ENCODE results near the gene B3GNT7.
"Not testable (repeated sequence)": the region's sequence is repeated elsewhere in the genome, so short reads cannot be mapped to it uniquely, and the experiment has no call there.

The B3GNT7 gene

GRCh38 chr2:231430437-231430836 lies 34.9 kb downstream of the B3GNT7 start:
- not testable (repeated sequence) for DNase-seq

- DNase-seq, result no peak
Observed at GRCh38 chr2:231431606-231432005, 36.1 kb downstream of the B3GNT7 start.

GRCh38 chr2:231433990-231434389 lies 38.5 kb downstream of the B3GNT7 start:
- no peak for DNase-seq

- no peak for DNase-seq
Observed at GRCh38 chr2:231436957-231437356, 41.4 kb downstream of the B3GNT7 start.

GRCh38 chr2:231449503-231450054 lies 54.1 kb downstream of the B3GNT7 start:
- no peak for DNase-seq

DNA sequence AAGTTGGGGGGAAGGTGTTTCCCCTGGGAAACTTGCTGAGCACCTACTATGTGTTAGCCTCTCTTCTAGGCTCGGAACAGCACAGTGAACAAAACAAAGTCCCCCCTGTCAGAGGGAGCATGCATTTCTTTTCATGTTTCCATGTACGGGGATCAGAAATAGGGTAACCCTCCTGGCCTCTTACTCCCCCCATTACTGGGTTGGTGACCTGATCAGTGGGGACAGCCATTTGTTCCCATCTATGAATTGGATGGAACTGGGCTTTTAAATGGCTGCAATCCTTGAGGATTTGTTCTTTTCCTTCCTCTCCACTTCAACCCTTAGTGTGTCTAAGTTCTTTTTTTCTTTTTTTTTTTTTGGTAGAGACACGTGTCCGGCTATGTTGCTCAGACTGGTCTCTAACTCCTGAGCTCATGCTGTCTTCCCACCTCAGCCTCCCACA lies 55.1 kb downstream of the B3GNT7 start:
- no peak for DNase-seq

Measured in effector CD8-positive, alpha-beta T cell (primary cell).